ENCODE measurements around the gene TMEM54. TPM values are rescaled to one million over a fixed set of nuclear protein-coding genes. Genes with fewer than 3 reads are reported as not detected.

Gene TMEM54
- total RNA-seq, 1 donor from 2014 or later, result 99.0 TPM

- no peak for DNase-seq (ENCODE audit: low read depth)
- no peak overlapping the region for H3K4me3 ChIP-seq (ENCODE audit: low read depth, low read length)
- no peaks in the 10 kb centered on the region for H3K36me3 ChIP-seq (ENCODE audit: control insufficient read depth, insufficient read depth, low read length)
- no peak for TF ChIP-seq CTCF (IDR thresholded peaks at IDR 0.05; ENCODE audit: insufficient read depth, low read length, poor library complexity, severe bottlenecking)
- peaks cover 4% of the 10 kb centered on the region for H3K27me3 ChIP-seq (ENCODE audit: control insufficient read depth, insufficient read depth, low read length)
These were observed 4.7 kb downstream of the TMEM54 start for GRCh38 chr1:32896451-32896850.

GRCh38 chr1:32895325-32896215 is 5.6 kb downstream of the TMEM54 start:
- peaks cover 4% of the 10 kb centered on the region for H3K27me3 ChIP-seq (ENCODE audit: control insufficient read depth, insufficient read depth, low read length)
- no peak overlapping the region for H3K4me3 ChIP-seq (ENCODE audit: low read depth, low read length)
- H3K36me3 ChIP-seq (ENCODE audit: control insufficient read depth, insufficient read depth, low read length), result no peaks in the 10 kb centered on the region
- no peak for TF ChIP-seq CTCF (IDR thresholded peaks at IDR 0.05; ENCODE audit: insufficient read depth, low read length, poor library complexity, severe bottlenecking)
- DNase-seq (ENCODE audit: low read depth), result no peak

DNA sequence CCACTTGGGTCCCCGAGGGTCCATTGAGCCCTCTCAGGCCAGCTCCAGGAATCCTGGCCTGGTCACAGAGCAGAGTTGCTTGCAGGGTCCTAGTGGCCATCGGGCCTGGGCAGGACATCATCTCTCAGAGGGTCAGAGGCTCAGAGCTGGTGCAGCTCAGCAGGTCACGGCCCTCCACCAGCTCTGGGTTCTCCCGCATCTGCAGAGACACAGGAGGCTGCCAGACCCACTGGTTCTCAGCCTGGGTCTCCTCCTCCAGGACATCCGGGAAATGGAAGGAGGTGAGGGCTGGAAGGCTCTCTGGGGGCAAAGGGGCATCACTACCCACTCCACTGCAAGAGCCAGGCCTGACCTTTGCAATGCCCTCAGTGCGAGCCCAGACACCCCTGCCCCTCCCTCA is 6.5 kb downstream of the TMEM54 start:
- Histone ChIP-seq H3K27me3 (ENCODE audit: control insufficient read depth, insufficient read depth, low read length) (peaks cover 4% of the 10 kb centered on the region), H3K36me3 (ENCODE audit: control insufficient read depth, insufficient read depth, low read length) (no peaks in the 10 kb centered on the region), H3K4me3 (ENCODE audit: low read depth, low read length) (no peak overlapping the region)
- no peak for DNase-seq (ENCODE audit: low read depth)
- no peak for TF ChIP-seq CTCF (IDR thresholded peaks at IDR 0.05; ENCODE audit: insufficient read depth, low read length, poor library complexity, severe bottlenecking)

DNA sequence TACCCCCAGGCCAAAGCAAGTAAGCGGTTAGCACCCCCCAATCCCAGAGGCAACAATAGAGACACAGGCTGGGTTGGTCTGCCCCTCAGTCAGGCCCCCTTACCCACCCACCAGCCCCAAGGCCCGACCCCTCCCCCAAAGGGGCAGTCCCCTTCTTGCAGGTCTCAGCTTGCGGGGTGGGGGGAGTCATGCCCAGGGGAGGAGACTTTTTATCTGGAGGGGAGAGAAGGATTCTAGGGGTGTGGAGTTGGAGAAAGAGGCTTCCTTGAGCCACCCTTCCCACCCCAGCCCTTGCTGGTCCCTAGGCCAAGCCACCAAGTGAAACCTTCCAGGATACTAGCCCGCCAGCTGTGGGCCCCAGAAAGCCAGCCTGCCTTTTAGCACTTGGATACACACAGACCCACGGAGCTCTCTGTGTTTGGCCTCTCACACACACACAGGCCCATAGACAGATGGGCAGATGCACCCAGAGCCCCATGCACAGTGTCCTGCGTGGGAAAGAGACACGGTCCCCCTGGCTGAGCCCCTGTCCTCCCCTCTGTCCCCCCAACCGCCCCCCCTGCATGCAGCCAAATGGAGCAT is 7.1 kb downstream of the TMEM54 start:
- no peak overlapping the region for H3K4me3 ChIP-seq (ENCODE audit: low read depth, low read length)
- peaks cover 4% of the 10 kb centered on the region for H3K27me3 ChIP-seq (ENCODE audit: control insufficient read depth, insufficient read depth, low read length)
- TF ChIP-seq CTCF (IDR thresholded peaks at IDR 0.05; ENCODE audit: insufficient read depth, low read length, poor library complexity, severe bottlenecking), result no peak
- no peaks in the 10 kb centered on the region for H3K36me3 ChIP-seq (ENCODE audit: control insufficient read depth, insufficient read depth, low read length)
- no peak for DNase-seq (ENCODE audit: low read depth)

GRCh38 chr1:32893198-32894018 is 7.8 kb downstream of the TMEM54 start:
- peaks cover 8% of the 10 kb centered on the region for H3K27me3 ChIP-seq (ENCODE audit: control insufficient read depth, insufficient read depth, low read length)
- peak; percentile 33 for TF ChIP-seq CTCF (IDR thresholded peaks at IDR 0.05; ENCODE audit: insufficient read depth, low read length, poor library complexity, severe bottlenecking)
- no peak for DNase-seq (ENCODE audit: low read depth)
- H3K4me3 ChIP-seq (ENCODE audit: low read depth, low read length), result peak overlapping the region; percentile 44
- H3K36me3 ChIP-seq (ENCODE audit: control insufficient read depth, insufficient read depth, low read length), result no peaks in the 10 kb centered on the region
